Neuronal stem cell (in vitro differentiated cells): Measurements from ENCODE around the gene MICAL3.
A peak's percentile ranks its signal among the peaks of the same experiment; 100 is the strongest.

Experiments
- DNase-seq: peaks from one replicate; pipeline ENCODE4 v3.0.0-alpha.2; 2013; ENCODE audit warnings: low spot score
- H2AFZ ChIP-seq: one replicate; pipeline ENCODE4 v1.6.1; 2013; ENCODE audit warnings: mild to moderate bottlenecking, low read length, inconsistent platforms
- H2AK5ac ChIP-seq: 2 replicates; pipeline ENCODE4 v1.6.1; 2013; ENCODE audit warnings: low read depth, mild to moderate bottlenecking, inconsistent platforms, low read length, moderate library complexity, mixed read lengths
- H2BK120ac ChIP-seq: 2 replicates; pipeline ENCODE4 v1.6.1; 2013; ENCODE audit warnings: low read depth, mild to moderate bottlenecking, inconsistent platforms, low read length, moderate library complexity, mixed read lengths
- H2BK12ac ChIP-seq: one replicate; pipeline ENCODE4 v1.6.1; 2013; ENCODE audit warnings: low read length, inconsistent platforms
- H2BK15ac ChIP-seq: 2 replicates; pipeline ENCODE4 v1.6.1; 2013; ENCODE audit warnings: mild to moderate bottlenecking, low read length, inconsistent platforms, mixed read lengths
- H2BK5ac ChIP-seq: one replicate; pipeline ENCODE4 v1.6.1; 2013; ENCODE audit warnings: inconsistent platforms, mild to moderate bottlenecking, low read length, moderate library complexity
- H3K14ac ChIP-seq: one replicate; pipeline ENCODE4 v1.6.1; 2013; ENCODE audit warnings: low read length, inconsistent platforms
- H3K18ac ChIP-seq: 2 replicates; pipeline ENCODE4 v1.6.1; 2013; ENCODE audit warnings: low read length, inconsistent platforms
- H3K23ac ChIP-seq: 2 replicates; pipeline ENCODE4 v1.6.1; 2013; ENCODE audit warnings: low read depth, mild to moderate bottlenecking, mixed read lengths, low read length, inconsistent platforms; ENCODE audit not compliant: poor library complexity
- H3K27ac ChIP-seq: replicated peaks from 3 replicates; pipeline ENCODE4 v1.5.1; 2013; ENCODE audit warnings: low read length, inconsistent platforms
- H3K27me3 ChIP-seq, 3 experiments: 2 replicates each; pipeline ENCODE4 v1.6.1; 2013; ENCODE audit warnings: low read length in 3 of 3, mild to moderate bottlenecking in 2 of 3, inconsistent platforms in 1 of 3, low read depth in 1 of 3, mixed read lengths in 1 of 3, moderate library complexity in 1 of 3; ENCODE audit not compliant: control insufficient read depth in 3 of 3, insufficient read depth in 3 of 3
- H3K36me3 ChIP-seq, 2 donors: replicated peaks in 1 of 2; 2 replicates each; pipeline ENCODE4 v1.6.1; 2013; ENCODE audit warnings: low read length in 2 of 2; ENCODE audit not compliant: control insufficient read depth in 2 of 2, insufficient read depth in 2 of 2
- H3K4ac ChIP-seq: 2 replicates; pipeline ENCODE4 v1.6.1; 2013; ENCODE audit warnings: inconsistent platforms, mild to moderate bottlenecking, low read length, moderate library complexity
- H3K4me1 ChIP-seq, 2 donors: 1 replicate in 1 of 2; 2 replicates in 1 of 2; pipeline ENCODE4 v1.6.1; 2013; ENCODE audit warnings: low read length in 2 of 2, low read depth in 1 of 2; ENCODE audit not compliant: control insufficient read depth in 2 of 2, insufficient read depth in 1 of 2
- H3K4me2 ChIP-seq: one replicate; pipeline ENCODE4 v1.6.1; 2013; ENCODE audit warnings: mild to moderate bottlenecking, low read length, inconsistent platforms; ENCODE audit not compliant: insufficient read depth, poor library complexity, severe bottlenecking
- H3K4me3 ChIP-seq, 2 donors: 2 replicates each; pipeline ENCODE4 v1.5.1; 2013; ENCODE audit warnings: low read length in 2 of 2, mild to moderate bottlenecking in 2 of 2, inconsistent platforms in 1 of 2, moderate library complexity in 1 of 2
- H3K79me1 ChIP-seq: one replicate; pipeline ENCODE4 v1.6.1; 2013; ENCODE audit warnings: low read depth, mild to moderate bottlenecking, inconsistent platforms, low read length, moderate library complexity
- H3K9ac ChIP-seq: one replicate; pipeline ENCODE4 v1.6.1; 2013; ENCODE audit warnings: mild to moderate bottlenecking, low read depth, low read length, inconsistent platforms; ENCODE audit not compliant: poor library complexity
- H3K9me3 ChIP-seq, 2 donors: replicated peaks in 1 of 2; 2 replicates each; pipeline versions ENCODE3 to v1.6.1; 2013; ENCODE audit warnings: low read length in 2 of 2, mild to moderate bottlenecking in 2 of 2, inconsistent platforms in 1 of 2, low read depth in 1 of 2, mixed read lengths in 1 of 2, moderate library complexity in 1 of 2; ENCODE audit not compliant: control insufficient read depth in 2 of 2, insufficient read depth in 1 of 2
- H4K8ac ChIP-seq: one replicate; pipeline ENCODE4 v1.6.1; 2013; ENCODE audit warnings: low read depth, mild to moderate bottlenecking, inconsistent platforms, low read length, moderate library complexity
- H4K91ac ChIP-seq: one replicate; pipeline ENCODE4 v1.6.1; 2013; ENCODE audit warnings: low read length, low read depth, mild to moderate bottlenecking, inconsistent platforms; ENCODE audit not compliant: poor library complexity
- WGBS, 2 donors: extraction: QIAGEN DNeasy Blood & Tissue Kit; methylation state at CpG; one replicate each; pipeline ENCODE4 v1.1.7; 2013; ENCODE audit warnings: missing lambda C conversion rate in 2 of 2, mixed read lengths in 1 of 2; ENCODE audit not compliant: insufficient read length in 2 of 2, insufficient replicate concordance in 1 of 2; ENCODE audit errors: extremely low coverage in 2 of 2; 5-methylcytosine and 5-hydroxymethylcytosine counted together

The MICAL3 gene

GRCh38 chr22:18069041-18069440 lies 44.7 kb upstream of the MICAL3 start:
- no CpG with 5 or more reads among the region's 2 CpGs for WGBS, 2 donors
- no peak overlapping the region for H2AK5ac ChIP-seq
- H3K27me3 ChIP-seq: peaks cover 0 to 55% (median 0%) of the 10 kb centered on the region in 3 experiments
- no peaks in the 10 kb centered on the region for H3K79me1 ChIP-seq
- H2BK120ac ChIP-seq: no peak overlapping the region
- no peak for DNase-seq
- H3K9ac ChIP-seq: no peak overlapping the region
- H2BK15ac ChIP-seq: no peak overlapping the region
- no peak overlapping the region for H3K4ac ChIP-seq
- no peak overlapping the region for H2BK12ac ChIP-seq
- H4K8ac ChIP-seq: no peak overlapping the region
- no peaks in the 10 kb centered on the region for H3K4me1 ChIP-seq
- no peak overlapping the region for H3K4me3 ChIP-seq
- no peak overlapping the region for H4K91ac ChIP-seq
- no peak overlapping the region for H3K27ac ChIP-seq
- no peak overlapping the region for H3K18ac ChIP-seq
- H2BK5ac ChIP-seq: no peak overlapping the region
- H3K23ac ChIP-seq: no peak overlapping the region
- no peaks in the 10 kb centered on the region for H3K36me3 ChIP-seq
- H3K14ac ChIP-seq: no peak overlapping the region
- H3K9me3 ChIP-seq: no peaks in the 10 kb centered on the region
- H2AFZ ChIP-seq: no peak overlapping the region
- no peak overlapping the region for H3K4me2 ChIP-seq

- Histone ChIP-seq H3K36me3 (no peaks in the 10 kb centered on the region), H3K18ac (no peak overlapping the region), H3K14ac (no peak overlapping the region), H2BK120ac (no peak overlapping the region), H3K4ac (no peak overlapping the region), H3K4me2 (no peak overlapping the region), H3K4me3 (no peak overlapping the region), H3K4me1 (no peaks in the 10 kb centered on the region), H4K91ac (no peak overlapping the region), H2BK12ac (no peak overlapping the region), H4K8ac (no peak overlapping the region), H2BK5ac (no peak overlapping the region), H3K27ac (no peak overlapping the region), H3K9me3 (no peaks in the 10 kb centered on the region), H2AFZ (no peak overlapping the region), H3K23ac (no peak overlapping the region), H2BK15ac (no peak overlapping the region), H3K79me1 (no peaks in the 10 kb centered on the region), H2AK5ac (no peak overlapping the region), H3K9ac (no peak overlapping the region), H3K27me3 (peaks cover 0 to 55% (median 0%) of the 10 kb centered on the region in 3 experiments)
- DNase-seq: no peak
- no CpG with 5 or more reads among the region's 3 CpGs for WGBS, 2 donors
Measured at GRCh38 chr22:18068381-18068988, 44.1 kb upstream of the MICAL3 start.

- Histone ChIP-seq H3K79me1 (no peaks in the 10 kb centered on the region), H4K91ac (peak overlapping the region; percentile 68), H3K9me3 (no peaks in the 10 kb centered on the region), H2BK120ac (no peak overlapping the region), H2AK5ac (no peak overlapping the region), H3K27ac (no peak overlapping the region), H2BK5ac (no peak overlapping the region), H3K4me1 (no peaks in the 10 kb centered on the region), H3K36me3 (no peaks in the 10 kb centered on the region), H2AFZ (no peak overlapping the region), H3K14ac (no peak overlapping the region), H2BK15ac (no peak overlapping the region), H3K4me3 (no peak overlapping the region), H3K23ac (no peak overlapping the region), H3K18ac (no peak overlapping the region), H2BK12ac (no peak overlapping the region), H3K27me3 (peaks cover 0 to 55% (median 0%) of the 10 kb centered on the region in 3 experiments), H3K4me2 (no peak overlapping the region), H4K8ac (no peak overlapping the region), H3K4ac (no peak overlapping the region), H3K9ac (no peak overlapping the region)
- no CpG with 5 or more reads among the region's 14 CpGs for WGBS, 2 donors
- DNase-seq: no peak
Measured at GRCh38 chr22:18067548-18068341, 43.4 kb upstream of the MICAL3 start.

GRCh38 chr22:18067121-18067520 lies 42.8 kb upstream of the MICAL3 start:
- Histone ChIP-seq H3K4me2 (no peak overlapping the region), H3K36me3 (no peaks in the 10 kb centered on the region), H3K14ac (no peak overlapping the region), H3K23ac (no peak overlapping the region), H2BK12ac (no peak overlapping the region), H2AFZ (no peak overlapping the region), H3K18ac (no peak overlapping the region), H3K4me3 (no peak overlapping the region), H3K79me1 (no peaks in the 10 kb centered on the region), H3K27me3 (peaks cover 0 to 55% (median 0%) of the 10 kb centered on the region in 3 experiments), H2BK5ac (no peak overlapping the region), H2AK5ac (no peak overlapping the region), H3K9ac (no peak overlapping the region), H4K91ac (peak overlapping the region; percentile 68), H3K27ac (no peak overlapping the region), H3K4ac (no peak overlapping the region), H2BK15ac (no peak overlapping the region), H3K4me1 (no peaks in the 10 kb centered on the region), H2BK120ac (no peak overlapping the region), H4K8ac (no peak overlapping the region), H3K9me3 (no peaks in the 10 kb centered on the region)
- DNase-seq: no peak
- WGBS, 2 donors: no CpG with 5 or more reads among the region's 3 CpGs
